ENCODE data around the gene EPB41L2. TPM values are rescaled to one million over a fixed set of nuclear protein-coding genes. Genes with fewer than 3 reads are reported as not detected.
"Not testable (repeated sequence)": the region's sequence is repeated elsewhere in the genome, so short reads cannot be mapped to it uniquely, and the experiment has no call there.

EPB41L2 gene
- total RNA-seq, 4 donors from 2014 or later = 11.6 to 24.0 (median 14.6) TPM

- intact Hi-C loops (cut with DNase I; ENCODE audit: low total_unique reads) = no loop called here
- TF ChIP-seq POLR2A (IDR thresholded peaks at IDR 0.05) = no peak
- no peak for TF ChIP-seq CTCF (IDR thresholded peaks at IDR 0.05 in 4 of 5, conservative IDR thresholded peaks at IDR 0.05 in 1 of 5)
- Histone ChIP-seq H3K27ac (no peak overlapping the region), H3K27me3 (no peaks in the 10 kb centered on the region), H3K36me3 (no peaks in the 10 kb centered on the region), H3K9me3 (no peaks in the 10 kb centered on the region), H3K4me1 (no peaks in the 10 kb centered on the region), H3K4me3 (no peak overlapping the region)
- no peak for ATAC-seq
- in situ Hi-C loops (cut with MboI; ENCODE audit: low sequenced_read_pairs in 4 of 4) = no loop called here
- no peak for DNase-seq
Observed at GRCh38 chr6:130815200-130816071, 247.6 kb downstream of the EPB41L2 start.

GRCh38 chr6:130814506-130814905 lies 248.5 kb downstream of the EPB41L2 start:
- H3K9me3 ChIP-seq = no peaks in the 10 kb centered on the region
- H3K36me3 ChIP-seq = no peaks in the 10 kb centered on the region
- no peaks in the 10 kb centered on the region for H3K4me1 ChIP-seq
- H3K27me3 ChIP-seq = no peaks in the 10 kb centered on the region
- ATAC-seq (no peak), DNase-seq (no peak)
- in situ Hi-C loops (cut with MboI; ENCODE audit: low sequenced_read_pairs in 4 of 4) = no loop called here
- no peak overlapping the region for H3K27ac ChIP-seq
- no peak for TF ChIP-seq CTCF (IDR thresholded peaks at IDR 0.05 in 4 of 5, conservative IDR thresholded peaks at IDR 0.05 in 1 of 5)
- TF ChIP-seq POLR2A (IDR thresholded peaks at IDR 0.05) = no peak
- no peak overlapping the region for H3K4me3 ChIP-seq
- intact Hi-C loops (cut with DNase I; ENCODE audit: low total_unique reads) = no loop called here

- H3K27me3 ChIP-seq = no peaks in the 10 kb centered on the region
- H3K36me3 ChIP-seq = no peaks in the 10 kb centered on the region
- H3K9me3 ChIP-seq = no peaks in the 10 kb centered on the region
- ATAC-seq = no peak
- intact Hi-C loops (cut with DNase I; ENCODE audit: low total_unique reads) (no loop called here), in situ Hi-C loops (cut with MboI; ENCODE audit: low sequenced_read_pairs in 4 of 4) (no loop called here)
- no peak for DNase-seq
- TF ChIP-seq POLR2A (IDR thresholded peaks at IDR 0.05) = no peak
- TF ChIP-seq CTCF (IDR thresholded peaks at IDR 0.05 in 4 of 5, conservative IDR thresholded peaks at IDR 0.05 in 1 of 5) = no peak
- no peak overlapping the region for H3K4me3 ChIP-seq
- no peak overlapping the region for H3K27ac ChIP-seq
- H3K4me1 ChIP-seq = no peaks in the 10 kb centered on the region
Observed at GRCh38 chr6:130811932-130812331, 251.1 kb downstream of the EPB41L2 start.

- intact Hi-C loops (cut with DNase I; ENCODE audit: low total_unique reads) = no loop called here
- in situ Hi-C loops (cut with MboI; ENCODE audit: low sequenced_read_pairs in 4 of 4) = no loop called here
- Histone ChIP-seq H3K27ac (no peak overlapping the region), H3K27me3 (no peaks in the 10 kb centered on the region), H3K4me1 (no peaks in the 10 kb centered on the region), H3K4me3 (no peak overlapping the region), H3K9me3 (no peaks in the 10 kb centered on the region), H3K36me3 (no peaks in the 10 kb centered on the region)
- ATAC-seq = no peak
- DNase-seq = no peak
- TF ChIP-seq CTCF (IDR thresholded peaks at IDR 0.05 in 4 of 5, conservative IDR thresholded peaks at IDR 0.05 in 1 of 5) (no peak), POLR2A (IDR thresholded peaks at IDR 0.05) (no peak)
Observed at GRCh38 chr6:130810307-130811030, 252.6 kb downstream of the EPB41L2 start.

- in situ Hi-C loops (cut with MboI; ENCODE audit: low sequenced_read_pairs in 4 of 4); H3K9me3 ChIP-seq; intact Hi-C loops (cut with DNase I; ENCODE audit: low total_unique reads): not testable (repeated sequence)
Observed at GRCh38 chr6:130801368-130801767, 261.7 kb downstream of the EPB41L2 start.

More at GRCh38 chr6:130801368-130801767, 261.7 kb downstream of the EPB41L2 start:
- not testable (repeated sequence) for H3K36me3 ChIP-seq, H3K27me3 ChIP-seq, ATAC-seq, H3K4me3 ChIP-seq, H3K27ac ChIP-seq, DNase-seq, H3K4me1 ChIP-seq
